Trophoblast cell (in vitro differentiated cells and primary cell): ENCODE results near the gene ABHD3.
A peak's percentile ranks its signal among the peaks of the same experiment; 100 is the strongest.
"Not testable (repeated sequence)": the region's sequence is repeated elsewhere in the genome, so short reads cannot be mapped to it uniquely, and the experiment has no call there.

Experiments
- DNase-seq, 2 donors: peaks; one replicate each; pipeline ENCODE4 v3.0.0-alpha.2; 2016
- H2AFZ ChIP-seq: 2 replicates; pipeline ENCODE4 v1.6.1; 2013; ENCODE audit warnings: low read length, moderate library complexity, mild to moderate bottlenecking; ENCODE audit not compliant: insufficient read depth, poor library complexity
- H2AK5ac ChIP-seq: 2 replicates; pipeline ENCODE4 v1.6.1; 2013; ENCODE audit warnings: mild to moderate bottlenecking, low read length
- H2BK120ac ChIP-seq: 2 replicates; pipeline ENCODE4 v1.6.1; 2013; ENCODE audit warnings: low read length, mild to moderate bottlenecking, moderate library complexity; ENCODE audit not compliant: insufficient read depth, poor library complexity
- H2BK12ac ChIP-seq: 2 replicates; pipeline ENCODE4 v1.6.1; 2013; ENCODE audit warnings: mild to moderate bottlenecking, low read length, moderate library complexity
- H2BK5ac ChIP-seq: 2 replicates; pipeline ENCODE4 v1.6.1; 2013; ENCODE audit warnings: low read length, low read depth, moderate library complexity, mild to moderate bottlenecking; ENCODE audit not compliant: poor library complexity
- H3K14ac ChIP-seq: 2 replicates; pipeline ENCODE4 v1.6.1; 2013; ENCODE audit warnings: mild to moderate bottlenecking, low read length
- H3K18ac ChIP-seq: 2 replicates; pipeline ENCODE4 v1.6.1; 2013; ENCODE audit warnings: mild to moderate bottlenecking, low read length
- H3K23ac ChIP-seq: 2 replicates; pipeline ENCODE4 v1.6.1; 2013; ENCODE audit warnings: low read length
- H3K27ac ChIP-seq: 2 replicates; pipeline ENCODE4 v1.5.1; 2013; ENCODE audit warnings: low read depth, mild to moderate bottlenecking, inconsistent platforms, low read length, moderate library complexity
- H3K27me3 ChIP-seq: 2 replicates; pipeline ENCODE4 v1.6.1; 2013; ENCODE audit warnings: inconsistent platforms, mild to moderate bottlenecking, low read length, moderate library complexity; ENCODE audit not compliant: insufficient read depth
- H3K36me3 ChIP-seq, 2 experiments: 1 replicate in 1 of 2; 2 replicates in 1 of 2; pipeline ENCODE4 v1.6.1; 2013; ENCODE audit warnings: low read length in 2 of 2, mild to moderate bottlenecking in 2 of 2, moderate library complexity in 1 of 2; ENCODE audit not compliant: insufficient read depth in 2 of 2, control insufficient read depth in 1 of 2
- H3K4ac ChIP-seq: 2 replicates; pipeline ENCODE4 v1.6.1; 2013; ENCODE audit warnings: low read depth, mild to moderate bottlenecking, low read length, moderate library complexity
- H3K4me1 ChIP-seq, 2 experiments: 1 replicate in 1 of 2; 2 replicates in 1 of 2; pipeline ENCODE4 v1.6.1; 2013; ENCODE audit warnings: low read length in 2 of 2, mild to moderate bottlenecking in 2 of 2, moderate library complexity in 1 of 2; ENCODE audit not compliant: insufficient read depth in 2 of 2, control insufficient read depth in 1 of 2
- H3K4me2 ChIP-seq: 2 replicates; pipeline ENCODE4 v1.6.1; 2013; ENCODE audit warnings: inconsistent platforms, mild to moderate bottlenecking, low read length, moderate library complexity
- H3K4me3 ChIP-seq: 2 replicates; pipeline ENCODE4 v1.5.1; 2013; ENCODE audit warnings: mild to moderate bottlenecking, low read depth, low read length, inconsistent platforms
- H3K79me1 ChIP-seq: one replicate; pipeline ENCODE4 v1.6.1; 2013; ENCODE audit warnings: low read length
- H3K79me2 ChIP-seq: 2 replicates; pipeline ENCODE4 v1.6.1; 2013; ENCODE audit warnings: low read length, mild to moderate bottlenecking; ENCODE audit not compliant: control insufficient read depth, insufficient read depth, poor library complexity
- H3K9ac ChIP-seq: 2 replicates; pipeline ENCODE4 v1.6.1; 2013; ENCODE audit warnings: mild to moderate bottlenecking, low read length
- H3K9me3 ChIP-seq: 2 replicates; pipeline ENCODE4 v1.6.1; 2013; ENCODE audit warnings: low read depth, mild to moderate bottlenecking, control low read depth, inconsistent platforms, low read length; ENCODE audit not compliant: insufficient read depth
- H4K12ac ChIP-seq: 2 replicates; pipeline ENCODE4 v1.6.1; 2013; ENCODE audit warnings: low read depth, mild to moderate bottlenecking, low read length, moderate library complexity
- H4K8ac ChIP-seq: 2 replicates; pipeline ENCODE4 v1.6.1; 2013; ENCODE audit warnings: low read depth, mild to moderate bottlenecking, low read length, moderate library complexity
- H4K91ac ChIP-seq: one replicate; pipeline ENCODE4 v1.6.1; 2013; ENCODE audit warnings: low read depth, mild to moderate bottlenecking, low read length, moderate library complexity
- WGBS: extraction: QIAGEN DNeasy Blood & Tissue Kit; methylation state at CpG from one replicate; pipeline ENCODE4 v1.1.7; 2013; ENCODE audit warnings: missing lambda C conversion rate; ENCODE audit not compliant: insufficient read length, insufficient coverage; ENCODE audit errors: extremely low coverage; 5-methylcytosine and 5-hydroxymethylcytosine counted together

Gene ABHD3

DNA sequence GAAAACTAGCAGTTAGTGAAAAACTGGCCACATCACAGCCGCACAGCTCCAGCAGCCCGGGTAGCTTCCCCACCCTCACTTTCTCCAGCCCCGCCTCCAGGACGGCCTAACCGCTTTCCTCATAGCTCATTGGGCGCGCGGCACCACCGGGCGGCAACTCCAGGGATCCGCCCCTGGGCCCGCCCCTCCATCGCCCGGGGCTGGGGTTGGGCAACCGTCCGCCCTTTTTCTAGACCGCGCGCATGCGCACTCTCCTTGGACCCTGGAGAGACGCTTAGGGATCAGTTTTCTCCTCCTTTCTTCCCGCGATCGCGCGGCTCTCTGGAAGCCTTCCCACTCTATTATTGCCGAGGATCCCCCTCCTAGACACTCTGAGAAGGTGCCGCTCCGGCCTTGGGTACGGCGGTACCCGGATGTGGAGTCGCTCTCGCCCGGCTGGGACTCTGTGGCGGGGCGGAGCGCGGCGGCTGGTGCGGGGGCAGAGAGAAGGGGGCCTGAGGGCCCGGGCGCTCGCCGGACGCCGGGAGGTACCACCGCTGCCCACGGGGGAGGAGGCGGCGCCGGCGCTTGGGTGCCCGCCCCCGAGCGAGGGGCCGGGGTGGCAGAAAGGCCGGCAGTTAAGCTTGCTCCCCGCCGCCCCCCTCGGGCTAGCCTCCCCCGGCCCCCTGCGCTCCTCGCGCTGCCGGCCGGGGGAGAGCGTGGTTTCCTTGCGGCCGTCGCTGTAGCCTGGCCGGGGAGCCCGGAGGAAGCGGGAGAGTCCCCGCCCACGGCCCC is 36.2 kb upstream of the ABHD3 start, which contains the start of gene MIB1:
Gene MIB1, plus strand, starts transcription at position 255 of the 774 bp plus-strand sequence. CDS start 792 bp downstream, outside the sequence.
- Histone ChIP-seq H3K9me3 (peaks cover 2% of the 10 kb centered on the region), H3K79me1 (peaks cover 6% of the 10 kb centered on the region), H3K4me2 (peak within 1 kb of the TSS; percentile 81), H2AK5ac (peak within 1 kb of the TSS; percentile 71), H4K91ac (peak within 1 kb of the TSS; percentile 96), H3K4ac (peak within 1 kb of the TSS; percentile 85), H3K4me3 (peak within 1 kb of the TSS; percentile 90), H4K12ac (peak within 1 kb of the TSS; percentile 92), H3K27me3 (no peaks in the 10 kb centered on the region), H2BK120ac (peak within 1 kb of the TSS; percentile 97), H3K9ac (peak within 1 kb of the TSS; percentile 99), H4K8ac (peak within 1 kb of the TSS; percentile 92), H2AFZ (peak within 1 kb of the TSS; percentile 56), H3K27ac (peak within 1 kb of the TSS; percentile 100), H3K4me1 (peaks cover 0 to 4% of the 10 kb centered on the region in 2 experiments), H3K23ac (no peak within 1 kb of the TSS), H3K14ac (peak within 1 kb of the TSS; percentile 99), H2BK5ac (peak within 1 kb of the TSS; percentile 98), H3K79me2 (peaks cover 9% of the 10 kb centered on the region), H3K36me3 (no peaks in the 10 kb centered on the region), H3K18ac (peak within 1 kb of the TSS; percentile 99), H2BK12ac (no peak within 1 kb of the TSS)
- no CpG with 5 or more reads among the region's 76 CpGs for WGBS
- DNase-seq = peak; percentile 97 to 99

DNA sequence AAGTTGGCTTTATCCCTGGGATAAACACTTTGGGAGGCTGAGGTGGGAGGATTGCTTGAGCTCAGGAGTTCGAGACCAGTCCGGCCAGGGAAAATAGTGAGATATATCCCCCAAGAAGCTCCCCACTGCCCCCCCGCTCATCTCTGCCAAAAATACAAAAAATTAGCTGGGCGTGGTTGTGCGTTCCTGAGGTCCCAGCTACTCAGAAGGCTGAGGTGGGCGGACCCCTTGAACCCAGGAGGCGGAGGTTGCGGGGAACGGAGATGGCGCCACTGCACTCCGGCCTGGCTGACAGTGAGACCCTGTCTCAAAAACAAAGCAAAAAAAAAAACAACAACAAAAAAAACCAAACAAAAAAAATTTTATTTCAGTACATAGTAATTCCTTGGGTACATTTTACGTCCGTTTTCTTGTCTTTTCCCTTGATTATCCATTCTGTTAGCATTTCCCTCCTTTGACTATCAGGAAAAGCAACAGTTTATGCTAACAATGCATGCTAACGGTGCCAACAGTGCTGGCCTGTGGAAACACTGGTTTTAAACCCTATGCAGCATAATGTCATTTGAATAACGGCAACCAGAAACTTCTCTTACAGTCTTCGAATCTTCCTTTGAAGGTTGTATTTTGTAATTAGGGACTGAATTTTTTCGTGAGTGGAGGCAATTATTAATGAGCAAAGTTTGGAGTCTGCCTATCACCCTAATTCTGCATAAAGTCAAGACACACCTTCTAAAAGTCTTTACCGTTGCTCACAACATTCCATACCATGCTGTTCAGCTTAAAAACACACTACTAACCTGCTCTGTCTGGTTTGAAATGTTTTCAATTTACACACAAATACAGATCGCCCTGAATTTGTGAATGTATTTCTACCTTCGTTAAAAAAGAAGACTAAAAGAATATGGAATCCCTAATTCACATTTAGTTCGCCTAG is 35.3 kb upstream of the ABHD3 start:
- WGBS = no CpG with 5 or more reads among the region's 21 CpGs
- H3K9ac ChIP-seq = no peak overlapping the region

GRCh38 chr18:21736926-21737325 is 32.4 kb upstream of the ABHD3 start:
- not testable (repeated sequence) for H3K4me2 ChIP-seq, H2AK5ac ChIP-seq, H2BK120ac ChIP-seq, H3K27me3 ChIP-seq, H3K4me3 ChIP-seq, H2AFZ ChIP-seq, H4K12ac ChIP-seq, H3K27ac ChIP-seq, H3K36me3 ChIP-seq, H4K91ac ChIP-seq, H3K9ac ChIP-seq, DNase-seq, H3K14ac ChIP-seq, H3K4ac ChIP-seq, H2BK5ac ChIP-seq, H3K4me1 ChIP-seq, H3K23ac ChIP-seq, H4K8ac ChIP-seq, H2BK12ac ChIP-seq, H3K9me3 ChIP-seq, H3K18ac ChIP-seq, H3K79me2 ChIP-seq, H3K79me1 ChIP-seq
- WGBS = no CpG with 5 or more reads among the region's 4 CpGs

More for the DNA sequence above, 35.3 kb upstream of the ABHD3 start:
- Histone ChIP-seq H3K36me3 (no peaks in the 10 kb centered on the region), H3K23ac (no peak overlapping the region), H3K14ac (no peak overlapping the region), H3K4ac (no peak overlapping the region), H2BK120ac (no peak overlapping the region), H3K4me2 (peak overlapping the region; percentile 52), H4K12ac (no peak overlapping the region), H3K27ac (no peak overlapping the region), H3K79me2 (peaks cover 9% of the 10 kb centered on the region), H3K4me1 (no peaks in the 10 kb centered on the region), H2BK5ac (no peak overlapping the region), H2BK12ac (no peak overlapping the region), H2AFZ (no peak overlapping the region), H3K18ac (no peak overlapping the region), H4K91ac (no peak overlapping the region), H2AK5ac (no peak overlapping the region), H4K8ac (no peak overlapping the region), H3K27me3 (no peaks in the 10 kb centered on the region), H3K4me3 (no peak overlapping the region), H3K9me3 (peaks cover 2% of the 10 kb centered on the region), H3K79me1 (peaks cover 6% of the 10 kb centered on the region)
- DNase-seq = no peak

- Histone ChIP-seq H3K4me1 (no peaks in the 10 kb centered on the region), H3K4ac (no peak overlapping the region)
These were observed 31.0 kb upstream of the ABHD3 start for GRCh38 chr18:21735452-21736015.

More at GRCh38 chr18:21735452-21736015, 31.0 kb upstream of the ABHD3 start:
- H2BK5ac ChIP-seq = no peak overlapping the region
- no peaks in the 10 kb centered on the region for H3K27me3 ChIP-seq
- peak in 1 of 2 donors; percentile 8 for DNase-seq
- no peak overlapping the region for H3K14ac ChIP-seq
- no CpG with 5 or more reads among the region's 12 CpGs for WGBS
- no peaks in the 10 kb centered on the region for H3K9me3 ChIP-seq
- no peak overlapping the region for H2BK12ac ChIP-seq
- no peak overlapping the region for H2BK120ac ChIP-seq
- no peak overlapping the region for H3K27ac ChIP-seq
- no peak overlapping the region for H3K23ac ChIP-seq
- H3K4me2 ChIP-seq = no peak overlapping the region
- no peak overlapping the region for H3K9ac ChIP-seq
- H4K8ac ChIP-seq = no peak overlapping the region
- H2AFZ ChIP-seq = no peak overlapping the region
- no peaks in the 10 kb centered on the region for H3K36me3 ChIP-seq
- H3K79me1 ChIP-seq = no peaks in the 10 kb centered on the region
- H3K18ac ChIP-seq = no peak overlapping the region
- H3K4me3 ChIP-seq = no peak overlapping the region
- H2AK5ac ChIP-seq = no peak overlapping the region
- no peak overlapping the region for H4K12ac ChIP-seq
- no peak overlapping the region for H4K91ac ChIP-seq
- H3K79me2 ChIP-seq = no peaks in the 10 kb centered on the region
